ENCODE data around the gene ZNF862.

The ZNF862 gene

GRCh38 chr7:149873074-149873969 lies 35.1 kb downstream of the ZNF862 start, which contains the start of gene ATP6V0E2:
Gene ATP6V0E2, plus strand, starts transcription at chr7:149873969. Its CDS starts 97 bp downstream, at chr7:149874066.
- TF ChIP-seq ZFP3 (CRISPR knock-in tag; IDR thresholded peaks at IDR 0.05) (0 out of 2 replicates have a peak, but pooled peaks have one; percentile 54), TOX (CRISPR knock-in tag; IDR thresholded peaks at IDR 0.05; ENCODE audit: borderline replicate concordance) (no peak), TSHZ2 (CRISPR knock-in tag; IDR thresholded peaks at IDR 0.05) (peak; percentile 11; the same call in 1 of the 2 replicates), CREB5 (CRISPR knock-in tag; IDR thresholded peaks at IDR 0.05; ENCODE audit: low read depth) (0 out of 2 replicates have a peak, but pooled peaks have one; percentile 15)
- peak; percentile 94 for ATAC-seq

- ATAC-seq, result peak; percentile 45
These were observed 35.9 kb downstream of the ZNF862 start for GRCh38 chr7:149873970-149874643.

GRCh38 chr7:149874644-149875028 lies 36.5 kb downstream of the ZNF862 start:
- ATAC-seq, result no peak
- TF ChIP-seq ZNF8 (CRISPR knock-in tag; IDR thresholded peaks at IDR 0.05), result no peak
- no peak for TF ChIP-seq BACH2 (CRISPR knock-in tag; IDR thresholded peaks at IDR 0.05; ENCODE audit: borderline replicate concordance)
- no peak for TF ChIP-seq TOX (CRISPR knock-in tag; IDR thresholded peaks at IDR 0.05; ENCODE audit: borderline replicate concordance)
- TF ChIP-seq ZNF70 (CRISPR knock-in tag; IDR thresholded peaks at IDR 0.05), result no peak
- TF ChIP-seq ZFP3 (CRISPR knock-in tag; IDR thresholded peaks at IDR 0.05), result no peak
- no peak for TF ChIP-seq TSHZ2 (CRISPR knock-in tag; IDR thresholded peaks at IDR 0.05)
- TF ChIP-seq TCF4 (CRISPR knock-in tag; IDR thresholded peaks at IDR 0.05; ENCODE audit: borderline replicate concordance), result no peak
- TF ChIP-seq ARNTL (CRISPR knock-in tag; IDR thresholded peaks at IDR 0.05; ENCODE audit: borderline replicate concordance, low read depth), result no peak
- no peak for TF ChIP-seq OSR1 (CRISPR knock-in tag; IDR thresholded peaks at IDR 0.05)

More at GRCh38 chr7:149873970-149874643, 35.9 kb downstream of the ZNF862 start:
- no peak for TF ChIP-seq SNAI2 (CRISPR knock-in tag; IDR thresholded peaks at IDR 0.05)
- no peak for TF ChIP-seq ESRRG (CRISPR knock-in tag; IDR thresholded peaks at IDR 0.05)
- TF ChIP-seq CSRNP3 (CRISPR knock-in tag; IDR thresholded peaks at IDR 0.05), result no peak
- no peak for TF ChIP-seq BACH2 (CRISPR knock-in tag; IDR thresholded peaks at IDR 0.05; ENCODE audit: borderline replicate concordance)
- no peak for TF ChIP-seq PATZ1 (CRISPR knock-in tag; IDR thresholded peaks at IDR 0.05; ENCODE audit: borderline replicate concordance)
- no peak for TF ChIP-seq ZNF565 (CRISPR knock-in tag; conservative IDR thresholded peaks at IDR 0.05; ENCODE audit: low read depth)
- no peak for TF ChIP-seq ZNF70 (CRISPR knock-in tag; IDR thresholded peaks at IDR 0.05)
- TF ChIP-seq PPARA (CRISPR knock-in tag; IDR thresholded peaks at IDR 0.05; ENCODE audit: borderline replicate concordance), result no peak
- no peak for TF ChIP-seq OSR1 (CRISPR knock-in tag; IDR thresholded peaks at IDR 0.05)
- TF ChIP-seq ARNTL (CRISPR knock-in tag; IDR thresholded peaks at IDR 0.05; ENCODE audit: borderline replicate concordance, low read depth), result no peak
- TF ChIP-seq ZFP3 (CRISPR knock-in tag; IDR thresholded peaks at IDR 0.05), result no peak
- TF ChIP-seq POU6F1 (CRISPR knock-in tag; IDR thresholded peaks at IDR 0.05; ENCODE audit: borderline replicate concordance, low read depth), result no peak

All from SK-N-SH treated with all-trans-retinoic acid at 6 μM for 48 hours (cell line).